Skin epidermis (tissue), 12 donors: ENCODE measurements around the gene CNPY3.
"Not testable (repeated sequence)": the region's sequence is repeated elsewhere in the genome, so short reads cannot be mapped to it uniquely, and the experiment has no call there.

ENCODE experiments used
- H3K27ac ChIP-seq, 21 experiments: fragments of 200-600 bp; sonication (generic) in 11 of 21; one replicate each; pipeline ENCODE4 v1.5.0; 2020; ENCODE audit warnings: mild to moderate bottlenecking in 3 of 21, inconsistent platforms in 2 of 21, moderate library complexity in 2 of 21
- H3K4me3 ChIP-seq, 7 experiments: fragments of 200-600 bp; sonication (generic) in 2 of 7; one replicate each; pipeline ENCODE4 v1.5.0; 2020; ENCODE audit warnings: inconsistent platforms in 2 of 7, mild to moderate bottlenecking in 2 of 7, moderate library complexity in 1 of 7

Gene CNPY3

GRCh38 chr6:42947950-42948349, 18.7 kb downstream of the CNPY3 start:
- Histone ChIP-seq H3K27ac (no peak overlapping the region), H3K4me3 (no peak overlapping the region)

GRCh38 chr6:42952389-42952788, 23.1 kb downstream of the CNPY3 start:
- Histone ChIP-seq H3K27ac (no peak overlapping the region), H3K4me3 (no peak overlapping the region)

DNA sequence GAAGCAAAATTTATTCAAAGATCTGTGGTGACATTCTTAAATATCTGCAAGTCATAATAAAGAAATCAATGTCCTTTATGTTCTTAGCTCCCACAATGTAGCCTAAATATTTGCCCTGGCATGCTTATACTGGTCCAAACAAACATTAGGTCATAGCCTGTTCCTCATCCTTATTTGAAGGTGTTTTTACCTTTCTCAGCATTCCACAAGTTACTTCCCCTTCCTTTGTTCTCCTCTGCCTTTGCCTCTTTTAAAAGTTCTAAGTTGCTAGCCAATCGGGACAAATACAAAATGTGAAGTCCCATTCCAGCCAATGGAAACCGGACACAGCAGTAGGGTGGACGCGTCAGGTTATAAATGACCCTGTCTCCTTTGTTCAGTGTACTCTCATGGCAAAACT, 25.1 kb downstream of the CNPY3 start:
- not testable (repeated sequence) for H3K4me3 ChIP-seq, H3K27ac ChIP-seq

GRCh38 chr6:42958125-42958524, 28.8 kb downstream of the CNPY3 start:
- Histone ChIP-seq H3K27ac (no peak overlapping the region), H3K4me3 (no peak overlapping the region)

- Histone ChIP-seq H3K4me3 (peak overlapping the region in 6 of 7 experiments; percentile 20 to 48 (median 37)), H3K27ac (no peak overlapping the region)
Measured at GRCh38 chr6:42959917-42960242, 30.6 kb downstream of the CNPY3 start.

GRCh38 chr6:42960243-42961019, 31.2 kb downstream of the CNPY3 start, which contains the start of gene GNMT:
Gene GNMT (plus strand): TSS chr6:42960754. CDS start chr6:42960768, 14 bp downstream.
- Histone ChIP-seq H3K4me3 (peak within 1 kb of the TSS; percentile 20 to 48 (median 35)), H3K27ac (peak within 1 kb of the TSS in 3 of 21 experiments; percentile 16 to 71 (median 53))

GRCh38 chr6:42961020-42961470, 31.8 kb downstream of the CNPY3 start:
- Histone ChIP-seq H3K4me3 (peak overlapping the region; percentile 20 to 48 (median 35)), H3K27ac (peak overlapping the region in 3 of 21 experiments; percentile 16 to 71 (median 53))

- Histone ChIP-seq H3K27ac (no peak overlapping the region), H3K4me3 (no peak overlapping the region)
Measured at GRCh38 chr6:42962096-42962495, 32.8 kb downstream of the CNPY3 start.

DNA sequence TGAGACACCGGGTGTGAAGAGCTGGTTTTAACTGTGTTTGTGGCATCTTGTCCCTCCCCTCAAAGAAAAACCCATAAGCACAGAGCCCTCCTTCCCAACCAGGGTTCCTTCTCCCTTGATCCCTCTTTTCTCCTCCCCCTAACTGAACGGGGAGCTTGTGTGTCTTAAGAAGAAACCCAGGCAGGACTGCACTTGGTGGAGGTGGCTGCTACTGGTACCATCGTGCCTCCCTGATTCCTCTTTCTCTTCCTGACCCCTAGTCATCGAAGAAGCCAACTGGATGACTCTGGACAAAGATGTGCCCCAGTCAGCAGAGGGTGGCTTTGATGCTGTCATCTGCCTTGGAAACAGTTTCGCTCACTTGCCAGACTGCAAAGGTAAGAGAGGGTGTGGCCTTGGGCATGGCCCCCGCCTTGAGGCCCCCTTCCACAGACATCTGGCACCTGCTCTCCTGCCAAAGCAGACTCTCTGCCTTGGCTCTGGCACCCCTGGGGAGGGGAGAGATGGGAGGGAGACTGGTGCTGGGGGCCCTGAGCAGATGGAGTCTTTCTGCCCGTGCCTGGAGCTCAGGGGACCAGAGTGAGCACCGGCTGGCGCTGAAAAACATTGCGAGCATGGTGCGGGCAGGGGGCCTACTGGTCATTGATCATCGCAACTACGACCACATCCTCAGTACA, 33.4 kb downstream of the CNPY3 start:
- Histone ChIP-seq H3K27ac (no peak overlapping the region), H3K4me3 (no peak overlapping the region)

DNA sequence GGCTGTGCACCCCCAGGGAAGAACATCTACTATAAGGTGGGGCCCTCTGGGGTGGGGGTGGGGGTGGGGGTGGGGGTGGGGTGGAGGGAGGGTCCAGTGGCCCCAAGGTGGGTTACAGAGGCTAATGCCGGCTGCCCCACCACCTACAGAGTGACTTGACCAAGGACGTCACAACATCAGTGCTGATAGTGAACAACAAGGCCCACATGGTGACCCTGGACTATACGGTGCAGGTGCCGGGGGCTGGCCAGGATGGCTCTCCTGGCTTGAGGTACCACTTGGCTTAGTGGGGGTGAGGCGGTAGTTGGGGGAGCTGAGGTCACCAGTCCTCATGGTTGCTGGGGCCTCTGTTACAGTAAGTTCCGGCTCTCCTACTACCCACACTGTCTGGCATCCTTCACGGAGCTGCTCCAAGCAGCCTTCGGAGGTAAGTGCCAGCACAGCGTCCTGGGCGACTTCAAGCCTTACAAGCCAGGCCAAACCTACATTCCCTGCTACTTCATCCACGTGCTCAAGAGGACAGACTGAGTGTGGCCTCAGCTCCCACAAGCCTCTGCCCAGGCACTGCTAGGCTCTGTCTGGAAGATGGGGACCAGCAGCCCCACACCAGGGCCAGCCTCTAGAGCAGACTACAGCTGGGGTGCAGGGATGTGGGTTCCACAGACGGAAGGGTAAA, 34.0 kb downstream of the CNPY3 start:
- H3K27ac ChIP-seq: no peak overlapping the region
- H3K4me3 ChIP-seq: no peak overlapping the region

- Histone ChIP-seq H3K27ac (no peak overlapping the region), H3K4me3 (no peak overlapping the region)
Measured at GRCh38 chr6:42963855-42964605, 34.8 kb downstream of the CNPY3 start.

DNA sequence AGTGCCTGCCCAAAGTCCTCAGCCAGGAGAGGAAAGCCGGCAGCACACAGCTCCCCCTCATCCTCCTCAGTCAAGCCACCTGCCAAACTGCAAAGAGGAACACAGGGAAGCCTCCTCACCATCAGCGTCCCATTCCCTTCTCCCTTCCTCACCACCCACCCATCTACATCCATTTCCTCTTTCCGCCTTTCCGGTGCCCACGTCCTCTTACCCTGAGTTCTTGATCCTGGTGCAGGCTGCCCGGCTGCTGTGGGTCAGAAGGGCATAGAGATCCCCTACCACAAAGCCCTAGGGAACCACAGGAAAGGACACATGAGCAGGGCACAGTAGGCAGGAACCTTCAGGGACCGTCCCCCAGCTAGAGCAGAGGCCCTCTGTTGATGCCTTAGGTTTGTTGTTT, 37.3 kb downstream of the CNPY3 start:
- H3K4me3 ChIP-seq: no peak overlapping the region
- no peak overlapping the region for H3K27ac ChIP-seq

DNA sequence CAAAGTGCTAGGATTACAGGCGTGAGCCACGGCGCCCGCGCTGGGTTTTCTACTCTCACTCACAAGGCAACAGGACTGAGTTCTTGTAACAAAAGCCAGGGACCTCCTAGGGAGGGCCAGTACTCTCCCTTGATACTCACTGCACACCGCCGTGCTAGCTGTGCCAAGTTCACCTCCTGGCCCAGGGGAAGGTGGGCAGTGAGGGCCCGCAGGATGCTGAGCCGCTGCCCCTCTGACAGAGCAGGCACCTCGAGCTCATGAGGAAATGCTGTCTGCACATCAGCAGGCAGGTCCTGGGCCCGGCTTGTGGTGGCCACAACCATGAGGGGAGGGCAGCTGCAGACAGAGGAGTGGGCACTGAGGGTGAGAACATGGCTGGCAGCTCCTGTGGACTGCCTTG, 37.9 kb downstream of the CNPY3 start:
- H3K4me3 ChIP-seq: no peak overlapping the region
- H3K27ac ChIP-seq: no peak overlapping the region

GRCh38 chr6:42968126-42968701, 38.9 kb downstream of the CNPY3 start:
- Histone ChIP-seq H3K4me3 (no peak overlapping the region), H3K27ac (no peak overlapping the region)

GRCh38 chr6:42968783-42969182, 39.5 kb downstream of the CNPY3 start:
- Histone ChIP-seq H3K4me3 (no peak overlapping the region), H3K27ac (no peak overlapping the region)

DNA sequence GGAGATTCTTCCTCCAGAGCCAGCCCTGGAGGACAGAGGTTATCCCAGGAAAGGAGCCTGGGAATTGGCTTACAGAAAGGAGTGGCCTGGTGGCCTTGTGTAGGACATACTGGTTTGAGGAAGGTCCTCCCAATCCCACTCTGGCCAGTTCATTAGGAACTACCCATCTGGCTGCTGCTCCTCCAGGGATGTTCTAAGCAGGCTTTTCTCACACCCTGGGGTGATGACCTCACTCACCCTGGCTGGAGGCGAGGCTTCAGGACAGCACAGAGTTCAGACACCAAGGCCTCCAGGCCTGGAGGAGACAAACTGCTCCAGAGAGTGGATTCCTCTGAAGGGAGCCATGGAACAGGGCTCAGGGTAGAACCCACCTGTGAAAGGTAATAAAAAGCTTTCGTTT, 40.2 kb downstream of the CNPY3 start:
- H3K27ac ChIP-seq: no peak overlapping the region
- no peak overlapping the region for H3K4me3 ChIP-seq

GRCh38 chr6:42969934-42970333, 40.7 kb downstream of the CNPY3 start:
- H3K4me3 ChIP-seq: no peak overlapping the region

GRCh38 chr6:42970871-42971612, 41.8 kb downstream of the CNPY3 start:
- no peak overlapping the region for H3K4me3 ChIP-seq
- no peak overlapping the region for H3K27ac ChIP-seq

More at GRCh38 chr6:42969934-42970333, 40.7 kb downstream of the CNPY3 start:
- H3K27ac ChIP-seq: no peak overlapping the region

GRCh38 chr6:42971746-42972327, 42.6 kb downstream of the CNPY3 start:
- H3K27ac ChIP-seq: no peak overlapping the region
- H3K4me3 ChIP-seq: no peak overlapping the region
